NCI-H1092 treated with DMSO at 0.1 percent for 48 hours (cell line): ENCODE measurements around the gene SRGN.

ENCODE experiments used
- DNase-seq: peaks from one replicate; lab custom pipeline; 2025; lab: John Stamatoyannopoulos, UW

The SRGN gene

DNA sequence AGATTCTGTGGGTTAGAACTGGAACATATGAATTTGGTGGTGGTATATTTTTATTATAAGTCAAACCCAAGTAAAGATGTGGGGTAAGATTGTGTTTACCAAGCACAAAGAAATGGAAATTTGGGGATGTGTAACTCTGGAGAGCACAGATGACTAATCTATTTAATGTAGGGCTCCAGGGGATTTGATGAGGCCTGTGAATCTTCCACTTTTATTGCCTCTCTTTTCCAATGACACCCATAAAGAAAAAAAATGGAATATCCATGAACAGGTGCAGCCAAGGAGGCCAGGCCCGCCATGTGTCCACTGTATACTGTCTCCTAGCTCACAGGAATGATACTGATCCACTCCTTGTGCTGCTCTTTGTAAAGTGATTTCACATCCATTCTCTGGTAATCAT is 2.8 kb downstream of the SRGN start:
- DNase-seq = no peak

DNA sequence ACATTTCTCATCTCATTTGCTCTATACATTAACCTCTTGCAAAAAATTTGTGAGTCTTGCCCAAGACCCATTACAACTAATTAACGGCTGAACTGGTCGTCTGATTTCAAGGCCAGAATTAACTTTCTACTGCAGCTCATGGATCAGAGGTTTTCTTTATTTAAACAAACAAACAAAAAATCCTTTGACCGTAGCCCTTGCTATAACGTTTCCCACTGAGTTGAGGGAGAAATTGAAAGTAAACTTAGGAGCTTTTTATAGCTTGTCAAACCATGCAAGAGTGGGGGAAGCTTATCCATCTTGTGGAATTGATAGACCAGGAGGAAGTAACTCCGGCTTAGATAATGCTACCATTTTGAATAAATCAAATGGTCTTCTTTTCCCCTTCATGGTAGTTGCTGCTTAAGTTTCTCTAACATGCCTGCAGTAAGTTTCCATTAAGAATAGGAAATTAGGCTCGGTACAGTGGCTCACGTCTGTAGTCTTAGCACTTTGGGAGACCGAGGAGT is 3.3 kb downstream of the SRGN start:
- DNase-seq = no peak

- DNase-seq = peak; percentile 51
These were observed 5.3 kb downstream of the SRGN start for GRCh38 chr10:69092959-69093850.

DNA sequence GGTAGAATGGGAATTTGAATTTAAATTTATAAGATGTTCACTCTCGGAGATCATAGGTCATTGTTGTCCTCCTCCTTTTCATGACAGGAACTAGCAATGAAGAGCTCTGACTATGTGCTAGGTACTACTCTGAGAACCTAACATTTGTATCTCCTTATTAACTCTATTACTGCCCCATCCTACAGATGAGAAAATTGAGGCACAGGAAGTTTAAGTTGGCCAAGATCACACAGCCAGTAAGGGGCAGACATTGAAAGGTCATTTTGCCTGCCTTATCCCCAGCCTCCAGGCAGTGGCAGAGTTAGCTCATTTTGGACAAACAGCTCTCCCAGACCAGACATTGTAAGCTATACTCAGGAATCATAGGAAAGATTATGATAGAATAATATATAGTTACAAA is 6.0 kb downstream of the SRGN start:
- DNase-seq = no peak

GRCh38 chr10:69096045-69096444 is 8.1 kb downstream of the SRGN start:
- no peak for DNase-seq

DNA sequence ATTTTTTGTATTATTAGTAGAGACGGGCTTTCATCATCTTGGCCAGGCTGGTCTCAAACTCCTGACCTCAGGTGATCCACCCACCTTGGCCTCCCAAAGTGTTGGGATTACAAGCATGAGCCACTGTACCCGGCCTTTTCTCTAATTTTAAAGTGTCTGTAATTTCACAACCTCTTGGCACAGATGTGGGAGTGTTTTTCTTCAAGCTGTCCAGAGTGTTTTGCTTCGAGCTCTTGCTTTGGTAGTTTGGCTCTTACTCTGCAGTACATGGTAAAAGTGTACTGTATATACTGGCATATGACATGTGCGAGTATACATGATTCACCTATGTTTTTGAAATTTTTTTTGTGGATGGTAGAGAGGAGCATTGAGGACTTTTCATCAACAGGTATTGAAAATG is 9.8 kb downstream of the SRGN start:
- DNase-seq = no peak

DNA sequence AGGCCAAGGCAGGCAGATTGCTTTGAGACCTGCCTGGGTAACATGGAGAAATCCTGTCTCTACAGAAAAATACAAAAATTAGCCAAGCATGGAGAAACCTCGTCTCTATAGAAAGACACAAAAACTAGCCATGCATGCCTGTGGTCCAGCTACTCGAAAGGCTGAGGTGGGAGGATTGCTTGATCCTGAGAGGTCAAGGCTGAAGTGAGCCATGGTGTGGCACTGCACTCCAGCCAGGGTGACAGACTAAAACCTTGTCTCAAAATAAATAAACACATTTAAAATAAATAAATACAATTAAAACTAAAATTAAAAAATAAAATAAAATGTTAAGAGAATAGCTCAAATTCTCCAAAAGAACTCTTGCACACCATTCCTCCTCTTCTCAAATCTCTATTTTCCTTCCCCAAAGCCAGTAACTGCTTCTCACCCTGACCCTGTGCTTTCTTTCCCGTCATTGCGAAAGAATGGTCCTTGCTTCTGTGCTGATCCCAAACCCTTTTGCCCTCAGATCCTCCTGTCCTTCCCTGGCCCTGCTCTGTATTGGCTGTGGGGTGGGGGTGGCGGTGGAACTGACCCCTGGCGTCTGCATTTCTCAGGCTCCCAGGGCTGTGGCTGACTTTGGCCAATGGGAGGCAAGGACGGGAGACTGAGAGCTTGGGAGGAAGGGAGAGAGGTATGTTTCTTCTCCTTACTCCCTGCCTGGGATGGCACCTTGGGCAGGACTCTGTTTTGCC is 12.4 kb downstream of the SRGN start:
- no peak for DNase-seq

DNA sequence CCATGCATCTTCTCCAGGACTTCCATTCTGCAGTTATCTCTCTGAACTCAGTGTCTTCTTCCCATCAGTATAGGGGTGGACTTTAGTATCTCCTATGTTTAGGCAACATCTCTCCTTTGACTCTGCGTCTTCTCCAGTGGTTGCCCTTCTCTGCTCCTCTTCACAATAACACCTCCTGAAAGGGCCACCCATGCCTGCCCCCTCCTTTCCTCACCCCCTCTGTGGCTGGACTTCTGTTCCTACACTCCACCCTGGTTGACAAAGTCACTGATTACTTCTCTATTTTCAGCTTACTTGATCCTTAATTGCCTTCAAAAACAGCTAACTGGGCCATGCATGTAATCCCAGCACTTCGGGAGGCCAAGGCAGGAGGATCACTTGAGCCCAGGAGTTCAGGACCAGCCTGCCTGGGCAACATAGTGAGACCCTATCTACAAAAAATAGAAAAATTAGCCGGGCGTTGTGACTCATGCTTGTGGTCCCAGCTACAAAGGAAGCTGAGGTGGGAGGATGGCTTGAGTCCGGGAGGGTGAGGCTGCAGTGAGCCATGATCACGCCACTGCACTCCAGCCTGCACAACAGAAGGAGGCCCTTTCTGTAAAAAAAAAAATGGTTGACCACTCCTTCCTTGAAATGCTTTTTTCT is 13.7 kb downstream of the SRGN start:
- no peak for DNase-seq

DNA sequence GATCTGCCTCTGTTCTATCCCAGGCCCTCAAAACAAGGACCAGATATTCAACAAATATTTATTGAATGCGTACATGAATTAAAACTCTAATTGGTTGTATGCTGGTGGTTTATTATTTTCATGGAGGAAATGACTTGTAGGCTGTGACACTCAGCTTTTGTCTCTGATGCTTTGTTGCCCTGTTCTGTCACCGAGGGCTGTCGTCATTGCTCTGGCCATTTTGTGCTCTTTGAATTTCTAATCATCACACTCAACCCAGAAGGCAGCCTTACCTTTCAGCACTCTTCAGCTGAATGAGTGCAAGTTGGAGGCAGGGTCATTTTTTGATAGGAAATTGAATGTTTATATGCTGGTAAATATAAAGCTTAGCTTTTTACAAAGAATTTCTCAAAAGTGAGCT is 14.5 kb downstream of the SRGN start:
- no peak for DNase-seq

GRCh38 chr10:69103784-69104183 is 15.9 kb downstream of the SRGN start:
- no peak for DNase-seq

DNA sequence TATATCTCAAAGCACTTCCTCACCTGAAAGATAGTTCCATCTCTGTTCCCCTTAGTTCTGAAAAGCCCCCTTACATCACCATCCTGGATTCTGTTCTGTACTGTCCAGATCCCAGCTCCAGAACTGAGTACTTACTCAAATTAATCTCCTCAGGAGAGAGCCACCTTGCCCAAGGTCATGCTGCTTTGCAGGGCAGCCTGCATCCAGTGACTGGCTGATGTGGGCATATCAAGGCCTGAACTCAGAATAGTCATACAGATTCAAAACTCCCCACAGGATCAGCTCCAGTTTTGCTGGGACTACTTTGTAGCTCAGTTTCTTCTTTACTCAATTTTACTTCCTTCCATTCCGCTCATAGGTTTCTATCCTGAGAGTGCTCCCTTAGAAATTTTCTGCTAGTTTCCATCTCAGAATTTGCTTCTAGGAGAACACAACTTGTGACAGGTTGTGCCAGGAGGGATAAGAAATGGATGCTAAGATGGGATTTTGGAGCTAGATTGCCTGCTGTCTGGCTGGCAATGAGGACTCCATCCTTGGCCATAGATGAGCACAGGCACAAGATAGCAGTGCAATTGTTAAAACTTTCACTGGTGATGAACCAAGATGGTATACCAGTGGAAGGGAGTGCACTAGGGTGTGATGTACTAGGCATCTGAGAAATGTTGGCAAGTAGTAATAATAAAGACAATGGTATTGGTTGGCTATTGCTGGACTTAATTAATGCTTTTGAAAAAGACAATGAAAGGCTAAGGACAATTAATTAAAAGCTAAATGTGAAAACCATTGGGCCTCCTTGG is 17.3 kb downstream of the SRGN start:
- no peak for DNase-seq

DNA sequence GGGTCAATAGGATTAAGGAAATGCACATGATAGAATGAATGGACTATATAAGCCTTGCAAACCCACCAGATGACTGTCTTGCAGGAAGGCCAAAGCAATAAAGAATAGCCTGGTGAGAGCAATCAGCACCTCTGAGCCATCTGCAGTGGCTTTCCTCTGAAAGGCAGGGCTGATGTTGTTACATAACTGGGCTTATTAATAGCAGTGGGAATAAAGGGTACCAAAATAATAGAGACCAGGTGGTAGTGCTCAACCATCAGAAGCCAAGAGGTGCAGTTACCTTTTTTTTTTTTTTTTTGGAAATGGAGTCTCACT is 19.2 kb downstream of the SRGN start:
- no peak for DNase-seq

DNA sequence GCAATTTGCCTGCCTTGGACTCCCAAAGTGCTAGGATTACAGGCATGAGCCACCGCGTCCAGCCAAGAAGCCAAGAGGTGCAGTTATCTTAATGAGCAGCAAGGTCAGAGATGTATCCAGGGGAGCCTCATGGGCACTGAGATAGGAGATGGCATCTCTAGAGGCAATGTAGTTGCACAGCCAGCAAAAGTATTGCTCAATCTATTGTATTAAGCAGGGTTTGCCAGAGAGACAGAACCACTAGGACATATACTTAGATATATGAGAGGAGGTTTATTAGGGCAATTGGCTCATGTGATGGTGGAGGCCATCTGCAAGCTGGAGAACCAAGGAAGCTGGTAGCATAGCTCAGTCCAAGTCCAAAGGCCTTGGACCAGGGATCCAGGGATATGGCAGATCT is 19.8 kb downstream of the SRGN start:
- DNase-seq = no peak

- no peak for DNase-seq
These were observed 32.0 kb downstream of the SRGN start for GRCh38 chr10:69119896-69120295.

DNA sequence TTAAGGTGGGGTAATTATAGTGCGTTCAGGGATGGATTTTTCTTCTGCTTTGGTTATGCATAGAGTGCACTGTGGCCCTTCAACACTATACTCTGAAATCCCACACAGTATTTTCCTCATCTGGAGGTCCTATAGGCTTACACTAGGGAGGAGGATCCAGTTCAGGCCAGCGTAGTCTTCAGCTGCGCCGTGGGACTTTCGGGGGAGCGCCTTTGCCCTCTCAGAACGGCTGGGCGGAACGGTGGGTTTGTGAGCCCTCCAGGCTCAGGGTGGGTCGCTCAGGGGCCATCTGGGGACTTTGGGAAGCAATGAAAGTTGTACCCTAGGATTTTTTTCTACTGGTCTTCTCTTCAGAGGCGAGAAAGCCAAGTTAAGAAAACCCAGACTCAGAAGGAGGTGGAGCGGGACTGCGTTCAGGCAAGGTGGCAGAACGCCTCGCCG is 35.4 kb downstream of the SRGN start:
- DNase-seq = peak; percentile 61

DNA sequence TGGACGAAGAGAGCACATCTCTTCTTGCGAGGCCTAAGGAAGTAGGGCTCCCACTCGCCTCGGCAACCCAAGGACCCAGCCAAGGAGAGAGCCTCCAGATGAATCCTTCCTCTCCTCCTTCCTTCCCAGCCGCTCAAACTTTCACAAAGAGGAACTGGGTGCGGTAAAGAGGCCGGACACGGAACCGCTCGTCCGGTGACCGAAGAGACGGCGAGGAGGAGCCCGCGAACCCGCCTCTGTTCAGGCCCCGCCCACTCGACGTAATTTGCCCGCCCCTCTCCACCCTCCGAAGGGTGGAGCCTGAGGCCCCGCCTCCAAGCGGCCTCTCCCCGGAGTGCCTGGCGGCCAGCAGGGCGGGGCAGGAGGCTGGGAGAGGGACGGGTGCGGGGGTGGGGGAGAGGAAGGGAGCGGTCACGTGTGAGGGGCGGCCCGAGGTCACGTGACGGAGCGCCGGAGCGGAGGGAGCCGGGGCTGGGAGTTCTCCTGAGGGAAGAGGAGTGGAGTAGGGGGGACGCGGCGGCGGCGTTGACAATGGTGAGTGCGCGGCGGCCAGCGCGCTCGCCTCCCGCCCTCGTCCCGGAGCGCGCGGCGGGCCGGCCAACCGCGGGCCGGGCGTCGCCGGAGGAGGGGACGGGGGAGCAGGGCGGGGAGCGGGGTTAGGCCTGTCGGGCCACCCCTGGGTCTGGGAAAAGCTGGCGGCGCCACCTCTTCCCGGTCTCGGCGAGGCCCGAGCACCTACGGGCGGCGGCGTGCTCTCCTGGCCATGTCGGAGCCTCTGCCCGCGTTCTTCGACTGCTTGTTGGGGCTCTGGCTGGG is 36.1 kb downstream of the SRGN start, which contains the start of gene VPS26A:
Gene VPS26A, plus strand, starts transcription at position 432 of the 816 bp plus-strand sequence. Its CDS starts 100 bp downstream, at position 532.
- peak; percentile 89 for DNase-seq

DNA sequence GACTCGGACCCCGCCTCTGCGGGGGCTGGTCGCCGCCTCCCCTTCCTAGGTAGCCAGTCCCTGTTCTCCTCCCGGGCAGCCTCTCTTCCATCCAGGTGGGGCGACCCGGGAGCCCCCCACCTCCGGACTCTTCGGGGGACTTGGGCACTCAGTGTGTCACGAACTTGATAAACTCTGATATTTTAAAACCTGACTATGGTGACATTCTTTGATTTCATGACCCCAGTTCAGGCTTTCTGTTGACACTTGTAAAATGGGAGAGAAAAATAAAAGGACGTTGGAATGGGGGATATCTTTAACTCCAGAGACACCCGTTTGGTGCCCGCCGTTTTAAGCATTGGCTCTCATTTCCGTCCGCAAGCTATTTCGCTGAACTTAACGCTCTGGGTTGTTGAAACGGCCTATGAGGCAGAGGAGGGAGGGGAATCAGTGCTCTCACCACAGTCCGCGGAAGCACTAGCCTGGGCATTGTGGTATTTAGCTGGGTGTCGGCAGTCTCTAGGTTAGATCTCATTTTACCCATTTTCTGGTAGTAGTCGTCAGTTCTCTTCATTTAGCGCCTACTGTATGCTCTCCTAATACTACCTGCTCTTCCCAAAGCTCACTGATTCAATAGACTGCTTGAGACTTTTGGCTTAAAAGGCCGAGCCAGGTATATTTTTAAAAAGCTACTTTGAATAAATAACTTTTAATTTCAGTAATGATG is 36.8 kb downstream of the SRGN start:
- DNase-seq = peak; percentile 9

- DNase-seq = no peak
These were observed 37.7 kb downstream of the SRGN start for GRCh38 chr10:69125554-69125953.

- DNase-seq = no peak
These were observed 42.3 kb downstream of the SRGN start for GRCh38 chr10:69130251-69130650.

DNA sequence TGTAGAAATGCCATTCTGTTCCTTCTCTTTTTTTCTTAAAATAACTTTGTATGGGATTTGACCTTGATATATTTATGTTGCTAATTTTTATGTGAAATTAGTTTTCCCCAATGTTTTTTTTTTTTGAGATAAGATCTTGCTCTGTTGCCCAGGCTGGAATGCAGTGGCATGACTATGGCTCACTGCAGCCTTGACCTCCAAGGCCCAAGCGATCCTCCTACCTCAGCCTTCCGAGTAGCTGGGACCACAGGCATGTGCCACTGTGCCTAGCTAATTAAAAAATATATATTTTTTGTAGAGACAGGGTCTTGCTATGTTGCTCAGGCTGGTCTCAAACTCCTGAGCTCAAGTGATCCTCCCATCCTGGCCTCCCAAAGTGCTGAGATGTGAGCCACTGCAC is 52.1 kb downstream of the SRGN start:
- DNase-seq = no peak
